Activated T-cell treated with anti-CD3 and anti-CD28 coated beads, Interleukin-2, amount 50 U/mL, for 72 hours (primary cell): Measurements from ENCODE around the gene CD82. TPM values are rescaled to one million over a fixed set of nuclear protein-coding genes. Genes with fewer than 3 reads are reported as not detected.
"Not testable (repeated sequence)": the region's sequence is repeated elsewhere in the genome, so short reads cannot be mapped to it uniquely, and the experiment has no call there.

Experiments used
- ATAC-seq, 2 donors: fragments of 150-1000 bp; cut with Tn5 transposase; replicated peaks in 1 of 2; 2 replicates each; pipeline ENCODE4 v1.10.0; 2021; ENCODE audit warnings: moderate library complexity in 2 of 2, mild to moderate bottlenecking in 1 of 2
- DNase-seq, 2 donors: peaks; one replicate each; pipeline ENCODE4 v3.0.0; 2021 to 2022; ENCODE audit warnings: mixed read lengths in 1 of 2
- H3K27ac Mint-ChIP-seq: one replicate; pipeline ENCODE4 v1.8.0; 2022; ENCODE audit warnings: mild to moderate bottlenecking, moderate library complexity, mixed read lengths
- H3K27me3 Mint-ChIP-seq: one replicate; pipeline ENCODE4 v1.8.0; 2022; ENCODE audit warnings: low read depth, mixed read lengths
- H3K36me3 Mint-ChIP-seq, 2 donors: one replicate each; pipeline ENCODE4 v1.8.0; 2022; ENCODE audit warnings: mixed read lengths in 2 of 2, mild to moderate bottlenecking in 1 of 2; ENCODE audit not compliant: insufficient read depth in 2 of 2
- H3K4me1 Mint-ChIP-seq: one replicate; pipeline ENCODE4 v1.8.0; 2022; ENCODE audit warnings: low read depth, mixed read lengths
- H3K4me3 Mint-ChIP-seq, 2 donors: one replicate each; pipeline ENCODE4 v1.8.0; 2022; ENCODE audit warnings: mild to moderate bottlenecking in 2 of 2, mixed read lengths in 2 of 2, moderate library complexity in 2 of 2
- H3K9me3 Mint-ChIP-seq, 2 donors: one replicate each; pipeline ENCODE4 v1.8.0; 2022; ENCODE audit warnings: mixed read lengths in 2 of 2
- total RNA-seq, 2 donors: library from RNA; stranded (reverse); gene quantifications; one replicate each; pipeline ENCODE4 v1.2.3, GENCODE V29; 2022

The CD82 gene
- total RNA-seq, 2 donors from 2014 or later = 364 to 421 TPM

GRCh38 chr11:44637487-44637886, 72.0 kb downstream of the CD82 start:
- Mint-ChIP-seq H3K4me3 (no peak overlapping the region), H3K27me3 (peaks cover 28% of the 10 kb centered on the region), H3K27ac (no peak overlapping the region), H3K9me3 (peaks cover 2 to 5% of the 10 kb centered on the region in 2 donors), H3K36me3 (peaks cover 6 to 7% of the 10 kb centered on the region in 2 donors), H3K4me1 (no peaks in the 10 kb centered on the region)
- ATAC-seq = no peak
- no peak for DNase-seq

- peaks cover 33% of the 10 kb centered on the region for H3K27me3 Mint-ChIP-seq
- ATAC-seq = no peak
- no peak overlapping the region for H3K4me3 Mint-ChIP-seq
- peaks cover 10 to 11% of the 10 kb centered on the region in 2 donors for H3K36me3 Mint-ChIP-seq
- no peaks in the 10 kb centered on the region for H3K4me1 Mint-ChIP-seq
- DNase-seq = no peak
- peaks cover 5 to 8% of the 10 kb centered on the region in 2 donors for H3K9me3 Mint-ChIP-seq
- no peak overlapping the region for H3K27ac Mint-ChIP-seq
These were observed 72.6 kb downstream of the CD82 start for GRCh38 chr11:44638032-44638431.

- no peak overlapping the region for H3K4me3 Mint-ChIP-seq
- peaks cover 15% of the 10 kb centered on the region for H3K27me3 Mint-ChIP-seq
- no peak for ATAC-seq
- DNase-seq = no peak
- peaks cover 8 to 14% of the 10 kb centered on the region in 2 donors for H3K9me3 Mint-ChIP-seq
- H3K36me3 Mint-ChIP-seq = peaks cover 14 to 18% of the 10 kb centered on the region in 2 donors
- no peak overlapping the region for H3K27ac Mint-ChIP-seq
- H3K4me1 Mint-ChIP-seq = no peaks in the 10 kb centered on the region
These were observed 77.8 kb downstream of the CD82 start for GRCh38 chr11:44643217-44643616.

DNA sequence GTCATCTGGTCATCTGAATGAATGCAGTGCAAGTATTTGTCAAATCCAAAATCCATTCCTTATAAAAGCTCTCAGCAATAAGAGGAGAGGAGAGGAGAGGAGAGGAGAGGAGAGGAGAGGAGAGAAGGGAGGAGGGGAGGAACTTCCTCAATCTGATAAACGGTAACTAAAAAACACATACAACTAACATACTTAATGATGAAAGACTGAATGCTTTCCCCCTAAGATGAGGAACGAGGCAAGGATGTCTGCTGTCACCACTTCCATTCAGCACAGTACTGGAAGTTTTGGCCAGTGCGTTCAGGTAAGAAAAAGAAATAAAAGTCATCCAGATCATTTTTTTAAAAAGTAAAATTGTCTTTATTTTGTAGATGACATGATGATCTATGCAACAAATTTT, 80.4 kb downstream of the CD82 start:
- DNase-seq (no peak), ATAC-seq (no peak)
- Mint-ChIP-seq H3K4me3 (no peak overlapping the region), H3K9me3 (peaks cover 8 to 14% of the 10 kb centered on the region in 2 donors), H3K4me1 (no peaks in the 10 kb centered on the region), H3K27me3 (peaks cover 20% of the 10 kb centered on the region), H3K27ac (no peak overlapping the region), H3K36me3 (peaks cover 14 to 18% of the 10 kb centered on the region in 2 donors)

GRCh38 chr11:44647255-44647955, 81.9 kb downstream of the CD82 start:
- peaks cover 8 to 11% of the 10 kb centered on the region in 2 donors for H3K36me3 Mint-ChIP-seq
- peaks cover 32% of the 10 kb centered on the region for H3K27me3 Mint-ChIP-seq
- not testable (repeated sequence) for H3K9me3 Mint-ChIP-seq, H3K27ac Mint-ChIP-seq, H3K4me3 Mint-ChIP-seq, ATAC-seq, DNase-seq, H3K4me1 Mint-ChIP-seq

DNA sequence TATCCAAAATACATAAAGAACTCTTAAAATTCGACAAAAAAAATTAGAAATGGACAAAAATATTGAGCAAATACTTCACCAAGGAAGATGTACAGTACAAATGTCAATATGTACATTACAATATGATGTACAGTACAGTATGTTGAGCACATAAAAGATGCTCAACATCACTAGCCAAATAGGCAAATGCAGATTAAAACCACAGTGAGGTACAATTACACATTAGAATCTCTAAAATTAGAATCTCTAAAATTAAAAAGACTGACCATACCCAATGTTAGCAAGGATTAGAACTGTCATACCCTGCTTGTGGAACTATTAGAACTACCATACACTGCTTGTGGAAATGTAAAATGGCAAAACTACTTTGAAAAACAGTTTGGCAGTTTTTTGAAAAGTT, 82.6 kb downstream of the CD82 start:
- DNase-seq (no peak), ATAC-seq (no peak)
- peaks cover 2 to 5% of the 10 kb centered on the region in 2 donors for H3K9me3 Mint-ChIP-seq
- H3K4me1 Mint-ChIP-seq = no peaks in the 10 kb centered on the region
- H3K27me3 Mint-ChIP-seq = peaks cover 26% of the 10 kb centered on the region
- peaks cover 4 to 6% of the 10 kb centered on the region in 2 donors for H3K36me3 Mint-ChIP-seq
- H3K27ac Mint-ChIP-seq = no peak overlapping the region
- no peak overlapping the region for H3K4me3 Mint-ChIP-seq

DNA sequence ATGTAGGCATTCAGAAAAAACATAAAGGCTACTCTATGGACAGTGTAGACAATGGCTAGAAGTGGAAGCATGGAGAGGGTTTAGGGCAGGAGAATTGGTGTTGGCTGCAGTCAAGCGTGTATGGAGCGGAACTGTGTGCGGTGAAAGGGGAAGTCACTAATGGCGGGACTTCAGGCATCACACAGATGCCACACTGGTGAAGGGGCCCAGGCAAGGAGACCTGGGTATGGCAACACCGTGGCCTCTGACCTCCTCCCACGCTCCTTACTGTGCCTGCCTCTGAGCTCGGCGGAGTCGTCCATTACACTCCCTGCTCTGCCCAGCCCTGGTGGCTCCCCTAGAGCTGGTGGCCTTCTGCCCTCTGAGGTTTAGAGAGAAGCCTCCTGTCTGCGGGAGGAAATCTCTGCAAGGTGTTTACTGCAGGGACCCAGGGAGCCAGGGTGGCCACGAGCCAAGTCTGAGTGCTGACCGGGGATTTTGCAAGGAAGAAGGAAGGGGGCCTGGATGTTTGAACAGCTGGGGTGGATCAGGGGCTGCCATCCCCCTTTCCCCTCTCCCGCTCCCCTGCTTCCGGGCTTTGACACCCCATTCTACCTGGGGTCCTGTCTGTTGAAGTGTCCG, 86.2 kb downstream of the CD82 start:
- DNase-seq (no peak), ATAC-seq (no peak)
- H3K9me3 Mint-ChIP-seq = peaks cover 2 to 4% of the 10 kb centered on the region in 2 donors
- peaks cover 0 to 4% of the 10 kb centered on the region in 2 donors for H3K36me3 Mint-ChIP-seq
- no peak overlapping the region for H3K4me3 Mint-ChIP-seq
- no peak overlapping the region for H3K27ac Mint-ChIP-seq
- H3K4me1 Mint-ChIP-seq = no peaks in the 10 kb centered on the region
- H3K27me3 Mint-ChIP-seq = peaks cover 24% of the 10 kb centered on the region

GRCh38 chr11:44652901-44653644, 87.6 kb downstream of the CD82 start:
- H3K4me1 Mint-ChIP-seq = no peaks in the 10 kb centered on the region
- H3K4me3 Mint-ChIP-seq = no peak overlapping the region
- ATAC-seq (no peak), DNase-seq (no peak)
- H3K9me3 Mint-ChIP-seq = no peaks in the 10 kb centered on the region
- H3K27ac Mint-ChIP-seq = no peak overlapping the region
- H3K27me3 Mint-ChIP-seq = peaks cover 24% of the 10 kb centered on the region
- no peaks in the 10 kb centered on the region for H3K36me3 Mint-ChIP-seq

DNA sequence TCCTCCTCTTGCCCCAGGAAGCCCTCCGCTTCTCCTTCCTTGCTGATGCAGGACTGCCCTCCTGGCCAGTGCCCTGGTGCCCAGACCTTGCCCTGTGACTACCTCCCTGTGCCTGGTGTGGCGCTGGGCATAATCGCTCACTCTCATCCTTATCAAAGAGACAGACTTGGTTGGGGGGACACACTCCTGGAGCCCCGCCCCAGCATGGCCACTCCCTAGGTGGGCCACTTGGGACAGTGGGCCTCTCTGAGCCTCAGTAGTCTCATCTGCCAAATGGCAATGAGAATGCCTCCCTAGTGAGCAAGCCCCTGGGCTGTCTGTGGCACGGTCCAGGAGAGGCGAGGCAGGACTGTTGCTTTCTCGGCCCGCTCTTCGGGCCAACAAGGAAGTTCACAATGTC, 88.6 kb downstream of the CD82 start:
- H3K36me3 Mint-ChIP-seq = no peaks in the 10 kb centered on the region
- no peak overlapping the region for H3K27ac Mint-ChIP-seq
- H3K9me3 Mint-ChIP-seq = no peaks in the 10 kb centered on the region
- no peak overlapping the region for H3K4me3 Mint-ChIP-seq
- ATAC-seq = no peak
- no peak for DNase-seq
- peaks cover 6% of the 10 kb centered on the region for H3K4me1 Mint-ChIP-seq
- peaks cover 31% of the 10 kb centered on the region for H3K27me3 Mint-ChIP-seq

DNA sequence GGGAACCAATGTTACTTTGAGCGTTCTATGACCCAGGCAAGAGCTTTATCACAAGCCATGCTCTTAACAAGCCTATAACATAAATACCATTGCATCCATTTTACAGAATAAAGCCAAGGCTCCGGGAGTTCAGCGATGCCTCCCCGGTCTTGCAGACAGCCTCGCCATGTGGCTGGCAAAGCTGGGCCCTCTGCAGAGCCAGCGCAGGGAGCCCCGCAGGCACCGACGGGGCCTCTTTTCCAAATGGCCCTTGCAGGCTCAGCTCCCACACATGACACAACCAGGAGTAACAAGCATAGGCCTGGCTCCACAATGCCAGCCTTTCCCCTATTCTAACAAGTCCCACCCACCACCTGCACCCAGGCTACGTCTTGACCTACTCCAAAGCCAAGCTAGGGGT, 89.1 kb downstream of the CD82 start:
- no peak for ATAC-seq
- no peak overlapping the region for H3K4me3 Mint-ChIP-seq
- H3K27me3 Mint-ChIP-seq = peaks cover 32% of the 10 kb centered on the region
- no peak overlapping the region for H3K27ac Mint-ChIP-seq
- DNase-seq = no peak
- H3K4me1 Mint-ChIP-seq = peaks cover 11% of the 10 kb centered on the region
- no peaks in the 10 kb centered on the region for H3K36me3 Mint-ChIP-seq
- no peaks in the 10 kb centered on the region for H3K9me3 Mint-ChIP-seq

GRCh38 chr11:44657836-44658505, 92.5 kb downstream of the CD82 start:
- H3K27ac Mint-ChIP-seq = no peak overlapping the region
- H3K27me3 Mint-ChIP-seq = peaks cover 14% of the 10 kb centered on the region
- H3K4me1 Mint-ChIP-seq = peaks cover 11% of the 10 kb centered on the region
- peaks cover 3% of the 10 kb centered on the region in 2 donors for H3K9me3 Mint-ChIP-seq
- ATAC-seq (no peak), DNase-seq (no peak)
- no peak overlapping the region for H3K4me3 Mint-ChIP-seq
- H3K36me3 Mint-ChIP-seq = no peaks in the 10 kb centered on the region

DNA sequence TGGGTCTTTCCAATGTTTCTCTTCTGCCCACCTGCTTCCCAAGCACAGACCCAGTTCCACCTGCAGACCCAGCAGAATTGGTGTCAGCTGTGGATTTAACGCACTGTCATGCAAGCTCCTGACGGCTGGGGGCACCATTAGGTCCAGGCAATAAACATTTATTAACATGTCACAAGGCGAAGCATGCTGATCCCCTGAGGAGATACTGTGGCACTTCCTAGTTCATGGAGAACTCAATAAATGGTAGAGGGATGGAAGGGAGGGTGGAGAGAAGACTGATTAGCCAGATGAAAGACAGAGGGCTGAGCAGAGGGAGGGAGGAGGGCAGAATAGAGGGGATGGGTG, 93.0 kb downstream of the CD82 start:
- H3K27me3 Mint-ChIP-seq = peaks cover 14% of the 10 kb centered on the region
- no peaks in the 10 kb centered on the region for H3K36me3 Mint-ChIP-seq
- no peak for DNase-seq
- H3K4me3 Mint-ChIP-seq = no peak overlapping the region
- H3K4me1 Mint-ChIP-seq = peaks cover 11% of the 10 kb centered on the region
- no peak overlapping the region for H3K27ac Mint-ChIP-seq
- H3K9me3 Mint-ChIP-seq = peaks cover 3% of the 10 kb centered on the region in 2 donors
- ATAC-seq = no peak

DNA sequence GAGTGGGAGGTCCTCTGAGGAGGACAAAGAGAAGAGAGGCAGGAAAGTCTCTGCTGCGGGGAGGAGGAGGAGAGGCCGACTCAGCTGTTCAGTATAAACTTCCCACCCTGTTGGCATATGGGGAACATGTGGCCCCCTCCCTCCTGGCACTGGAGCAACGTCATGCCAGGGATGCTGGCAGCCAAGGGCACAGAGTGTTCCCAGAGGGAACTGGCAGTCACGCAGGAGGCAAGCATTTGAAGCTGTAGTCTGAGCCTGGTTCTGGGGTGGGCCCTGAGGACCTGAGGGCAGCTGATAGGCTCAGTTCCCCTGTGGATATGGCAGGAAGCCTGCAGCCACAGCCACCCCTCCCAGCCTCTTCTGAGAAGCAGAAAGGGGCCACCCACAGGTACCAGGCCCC, 94.2 kb downstream of the CD82 start:
- Mint-ChIP-seq H3K4me1 (peaks cover 11% of the 10 kb centered on the region), H3K36me3 (no peaks in the 10 kb centered on the region), H3K4me3 (no peak overlapping the region), H3K27ac (no peak overlapping the region), H3K9me3 (peaks cover 3% of the 10 kb centered on the region in 2 donors), H3K27me3 (peaks cover 14% of the 10 kb centered on the region)
- no peak for ATAC-seq
- DNase-seq = no peak
